ENCODE results near the gene COL26A1.

COL26A1 gene

GRCh38 chr7:101589976-101590662 is 227.4 kb downstream of the COL26A1 start:
- Histone ChIP-seq H3K27ac (ENCODE audit: low read length) (no peak overlapping the region), H3K27me3 (ENCODE audit: insufficient read depth, low read length) (no peaks in the 10 kb centered on the region), H3K4me1 (ENCODE audit: insufficient read depth, low read length) (no peaks in the 10 kb centered on the region), H3K4me3 (ENCODE audit: low read length) (no peak overlapping the region), H3K9ac (ENCODE audit: low read depth, low read length) (no peak overlapping the region), H3K36me3 (ENCODE audit: insufficient read depth, low read depth, low read length) (no peaks in the 10 kb centered on the region), H3K9me3 (ENCODE audit: insufficient read depth, low read depth, low read length) (no peaks in the 10 kb centered on the region)

GRCh38 chr7:101590663-101591435 is 228.2 kb downstream of the COL26A1 start:
- Histone ChIP-seq H3K36me3 (ENCODE audit: insufficient read depth, low read depth, low read length) (no peaks in the 10 kb centered on the region), H3K27me3 (ENCODE audit: insufficient read depth, low read length) (no peaks in the 10 kb centered on the region), H3K4me1 (ENCODE audit: insufficient read depth, low read length) (no peaks in the 10 kb centered on the region), H3K27ac (ENCODE audit: low read length) (no peak overlapping the region), H3K4me3 (ENCODE audit: low read length) (no peak overlapping the region), H3K9me3 (ENCODE audit: insufficient read depth, low read depth, low read length) (no peaks in the 10 kb centered on the region), H3K9ac (ENCODE audit: low read depth, low read length) (no peak overlapping the region)

DNA sequence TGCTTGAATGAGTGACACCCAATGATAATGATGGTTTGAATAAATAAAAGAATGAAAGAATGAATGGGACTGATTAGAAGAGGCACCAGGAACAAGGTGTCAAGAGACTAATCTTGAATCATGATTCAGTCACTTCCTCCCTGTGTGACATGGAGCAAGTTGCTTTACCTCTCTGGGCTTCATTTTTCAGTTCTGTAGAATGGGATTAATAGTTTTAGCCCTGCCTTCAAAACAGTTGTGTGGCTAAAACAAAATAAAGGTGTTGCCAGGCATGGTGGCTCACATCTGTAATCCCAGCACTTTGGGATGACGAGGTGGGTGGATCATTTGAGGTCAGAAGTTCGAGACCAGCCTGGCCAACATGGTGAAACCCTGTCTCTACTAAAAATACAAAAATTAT is 228.8 kb downstream of the COL26A1 start:
- no peak overlapping the region for H3K4me3 ChIP-seq (ENCODE audit: low read length)
- H3K9me3 ChIP-seq (ENCODE audit: insufficient read depth, low read depth, low read length) = no peaks in the 10 kb centered on the region
- no peaks in the 10 kb centered on the region for H3K36me3 ChIP-seq (ENCODE audit: insufficient read depth, low read depth, low read length)
- H3K27ac ChIP-seq (ENCODE audit: low read length) = no peak overlapping the region
- no peak overlapping the region for H3K9ac ChIP-seq (ENCODE audit: low read depth, low read length)
- no peaks in the 10 kb centered on the region for H3K4me1 ChIP-seq (ENCODE audit: insufficient read depth, low read length)
- no peaks in the 10 kb centered on the region for H3K27me3 ChIP-seq (ENCODE audit: insufficient read depth, low read length)

DNA sequence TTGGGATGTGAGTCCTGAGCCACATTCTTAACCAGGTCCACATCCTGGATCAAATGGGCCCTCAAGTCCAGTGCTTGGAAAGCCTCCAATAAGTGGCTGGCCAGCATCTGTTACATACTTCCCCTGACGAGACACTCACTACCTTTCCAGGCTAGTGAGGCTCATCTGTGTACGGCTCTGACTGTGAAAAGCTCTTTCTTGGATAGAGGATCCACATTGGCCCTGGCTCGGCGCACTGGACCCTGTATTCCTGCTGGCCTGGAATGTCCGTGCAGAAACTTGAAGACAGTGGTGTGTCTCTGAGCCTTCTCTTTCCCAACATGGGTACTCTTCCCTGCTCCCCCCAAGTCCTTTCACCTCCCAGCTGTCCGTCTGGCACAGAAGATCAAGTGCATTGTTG is 230.9 kb downstream of the COL26A1 start:
- no peaks in the 10 kb centered on the region for H3K4me1 ChIP-seq (ENCODE audit: insufficient read depth, low read length)
- no peak overlapping the region for H3K4me3 ChIP-seq (ENCODE audit: low read length)
- no peaks in the 10 kb centered on the region for H3K9me3 ChIP-seq (ENCODE audit: insufficient read depth, low read depth, low read length)
- no peak overlapping the region for H3K27ac ChIP-seq (ENCODE audit: low read length)
- no peaks in the 10 kb centered on the region for H3K27me3 ChIP-seq (ENCODE audit: insufficient read depth, low read length)
- H3K9ac ChIP-seq (ENCODE audit: low read depth, low read length) = no peak overlapping the region
- no peaks in the 10 kb centered on the region for H3K36me3 ChIP-seq (ENCODE audit: insufficient read depth, low read depth, low read length)

GRCh38 chr7:101594790-101595189 is 232.1 kb downstream of the COL26A1 start:
- H3K36me3 ChIP-seq (ENCODE audit: insufficient read depth, low read depth, low read length) = no peaks in the 10 kb centered on the region
- no peak overlapping the region for H3K4me3 ChIP-seq (ENCODE audit: low read length)
- H3K27me3 ChIP-seq (ENCODE audit: insufficient read depth, low read length) = no peaks in the 10 kb centered on the region
- no peaks in the 10 kb centered on the region for H3K4me1 ChIP-seq (ENCODE audit: insufficient read depth, low read length)
- no peaks in the 10 kb centered on the region for H3K9me3 ChIP-seq (ENCODE audit: insufficient read depth, low read depth, low read length)
- H3K27ac ChIP-seq (ENCODE audit: low read length) = no peak overlapping the region
- no peak overlapping the region for H3K9ac ChIP-seq (ENCODE audit: low read depth, low read length)

GRCh38 chr7:101595246-101595645 is 232.6 kb downstream of the COL26A1 start:
- no peak overlapping the region for H3K9ac ChIP-seq (ENCODE audit: low read depth, low read length)
- H3K9me3 ChIP-seq (ENCODE audit: insufficient read depth, low read depth, low read length) = no peaks in the 10 kb centered on the region
- H3K36me3 ChIP-seq (ENCODE audit: insufficient read depth, low read depth, low read length) = no peaks in the 10 kb centered on the region

DNA sequence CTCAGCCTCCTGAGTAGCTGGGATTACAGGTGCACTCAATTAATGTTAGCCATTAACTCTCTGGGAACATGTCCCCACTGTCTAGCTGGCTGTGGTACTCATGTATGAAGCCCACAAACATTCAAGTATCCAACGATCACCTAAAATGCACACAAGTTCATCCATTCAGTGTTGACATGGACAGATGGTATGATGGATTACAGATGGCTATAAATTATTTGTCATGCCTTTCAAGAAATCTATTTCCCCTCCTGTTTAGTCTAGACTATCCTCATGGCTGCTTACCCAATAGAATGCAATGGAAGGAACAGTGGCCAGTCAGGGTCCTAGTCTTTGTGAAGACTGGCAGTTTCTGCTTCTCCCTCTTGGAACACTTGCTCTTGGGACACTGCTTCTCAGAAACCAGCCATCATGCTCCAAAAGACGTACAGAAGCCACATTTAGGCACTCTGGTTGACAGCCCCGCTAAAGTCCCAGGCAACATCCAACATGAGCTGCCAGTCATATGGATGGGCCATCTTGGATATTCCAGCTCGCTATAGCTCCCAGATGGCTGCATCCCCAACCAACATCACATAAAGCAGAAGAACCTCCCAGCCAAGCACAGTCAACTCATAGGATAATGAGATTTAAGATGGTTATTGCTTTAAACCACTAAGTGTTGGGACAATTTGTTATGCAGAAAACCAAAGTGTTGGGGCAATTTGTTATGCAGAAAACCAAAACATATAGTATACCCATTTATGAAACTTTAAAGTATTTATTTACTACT is 233.3 kb downstream of the COL26A1 start:
- H3K36me3 ChIP-seq (ENCODE audit: insufficient read depth, low read depth, low read length) = no peaks in the 10 kb centered on the region
- no peaks in the 10 kb centered on the region for H3K27me3 ChIP-seq (ENCODE audit: insufficient read depth, low read length)
- H3K27ac ChIP-seq (ENCODE audit: low read length) = no peak overlapping the region
- no peak overlapping the region for H3K9ac ChIP-seq (ENCODE audit: low read depth, low read length)
- no peaks in the 10 kb centered on the region for H3K4me1 ChIP-seq (ENCODE audit: insufficient read depth, low read length)
- no peaks in the 10 kb centered on the region for H3K9me3 ChIP-seq (ENCODE audit: insufficient read depth, low read depth, low read length)
- H3K4me3 ChIP-seq (ENCODE audit: low read length) = no peak overlapping the region

More at GRCh38 chr7:101595246-101595645, 232.6 kb downstream of the COL26A1 start:
- Histone ChIP-seq H3K4me1 (ENCODE audit: insufficient read depth, low read length) (no peaks in the 10 kb centered on the region), H3K4me3 (ENCODE audit: low read length) (no peak overlapping the region), H3K27me3 (ENCODE audit: insufficient read depth, low read length) (no peaks in the 10 kb centered on the region), H3K27ac (ENCODE audit: low read length) (no peak overlapping the region)

DNA sequence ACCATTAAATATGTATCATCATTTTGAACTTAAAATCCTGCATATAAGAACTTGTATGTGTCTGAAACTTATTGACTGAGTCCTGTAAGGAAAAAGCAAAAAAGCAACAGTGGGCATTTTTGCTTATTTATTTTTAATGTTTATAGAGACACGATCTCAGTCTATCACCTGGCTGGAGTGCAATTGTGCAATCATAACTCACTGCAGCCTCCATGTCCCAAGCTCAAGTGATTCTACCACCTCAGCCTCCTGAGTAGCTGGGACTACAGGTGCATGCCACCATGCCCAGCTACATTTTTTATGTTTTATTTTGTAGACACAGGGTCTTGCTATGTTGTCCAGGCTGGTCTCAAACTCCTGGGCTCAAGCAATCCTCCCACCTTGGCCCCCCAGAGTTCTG is 234.2 kb downstream of the COL26A1 start:
- Histone ChIP-seq H3K4me3 (ENCODE audit: low read length) (no peak overlapping the region), H3K9me3 (ENCODE audit: insufficient read depth, low read depth, low read length) (no peaks in the 10 kb centered on the region), H3K4me1 (ENCODE audit: insufficient read depth, low read length) (no peaks in the 10 kb centered on the region), H3K36me3 (ENCODE audit: insufficient read depth, low read depth, low read length) (no peaks in the 10 kb centered on the region), H3K9ac (ENCODE audit: low read depth, low read length) (no peak overlapping the region), H3K27ac (ENCODE audit: low read length) (no peak overlapping the region), H3K27me3 (ENCODE audit: insufficient read depth, low read length) (no peaks in the 10 kb centered on the region)

DNA sequence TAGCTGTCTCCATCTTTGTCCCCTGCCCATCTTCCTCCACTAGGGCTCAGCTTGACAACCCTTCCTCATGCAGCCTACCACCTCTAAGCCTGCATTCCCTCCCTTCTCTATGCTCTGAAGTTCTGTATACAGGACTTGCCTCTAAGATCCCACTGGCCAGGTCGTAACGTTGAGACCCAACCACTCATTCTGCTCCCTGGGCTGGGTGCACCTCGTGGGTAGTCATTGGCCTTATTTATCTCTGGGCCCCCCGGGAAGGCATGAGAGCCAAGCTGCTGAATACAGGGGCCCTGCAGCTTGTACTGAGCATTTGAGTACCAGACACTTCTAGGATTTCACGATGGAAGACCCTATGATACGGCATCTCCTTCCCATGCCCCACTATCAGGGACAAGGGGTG is 235.3 kb downstream of the COL26A1 start:
- Histone ChIP-seq H3K36me3 (ENCODE audit: insufficient read depth, low read depth, low read length) (no peaks in the 10 kb centered on the region), H3K9me3 (ENCODE audit: insufficient read depth, low read depth, low read length) (no peaks in the 10 kb centered on the region), H3K4me3 (ENCODE audit: low read length) (no peak overlapping the region), H3K27me3 (ENCODE audit: insufficient read depth, low read length) (no peaks in the 10 kb centered on the region), H3K27ac (ENCODE audit: low read length) (no peak overlapping the region), H3K9ac (ENCODE audit: low read depth, low read length) (no peak overlapping the region), H3K4me1 (ENCODE audit: insufficient read depth, low read length) (no peaks in the 10 kb centered on the region)

DNA sequence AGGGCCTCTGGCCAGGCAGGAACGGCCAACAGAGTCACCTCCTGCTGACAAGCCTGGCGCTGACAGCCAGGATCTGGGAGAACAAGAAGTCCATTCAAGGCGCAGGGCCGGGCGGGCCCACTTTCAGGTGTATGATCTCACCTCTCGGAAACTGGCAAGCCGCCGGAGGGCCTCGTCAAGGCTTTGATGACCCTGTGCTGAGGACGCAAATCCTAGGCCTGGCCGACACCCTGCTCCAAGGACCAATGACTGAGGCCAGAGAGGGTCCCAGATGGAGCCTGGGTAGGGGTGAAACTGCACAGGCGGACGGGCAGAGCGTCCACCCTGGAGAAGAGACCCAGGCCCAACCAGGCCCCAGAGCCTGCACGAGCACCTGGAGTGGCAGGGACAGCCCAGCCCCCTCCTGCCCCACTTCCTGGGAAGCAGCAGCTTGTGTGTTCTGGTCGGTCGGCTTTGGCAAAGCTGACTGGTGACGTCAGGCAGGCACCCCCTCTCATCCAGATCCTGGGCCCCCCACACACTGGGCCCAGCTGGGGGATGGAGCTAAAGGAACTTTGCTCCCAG is 235.8 kb downstream of the COL26A1 start:
- no peaks in the 10 kb centered on the region for H3K9me3 ChIP-seq (ENCODE audit: insufficient read depth, low read depth, low read length)
- no peak overlapping the region for H3K9ac ChIP-seq (ENCODE audit: low read depth, low read length)
- no peaks in the 10 kb centered on the region for H3K27me3 ChIP-seq (ENCODE audit: insufficient read depth, low read length)
- H3K36me3 ChIP-seq (ENCODE audit: insufficient read depth, low read depth, low read length) = no peaks in the 10 kb centered on the region
- no peaks in the 10 kb centered on the region for H3K4me1 ChIP-seq (ENCODE audit: insufficient read depth, low read length)
- no peak overlapping the region for H3K27ac ChIP-seq (ENCODE audit: low read length)
- H3K4me3 ChIP-seq (ENCODE audit: low read length) = no peak overlapping the region

GRCh38 chr7:101598986-101599771 is 236.5 kb downstream of the COL26A1 start:
- Histone ChIP-seq H3K4me3 (ENCODE audit: low read length) (no peak overlapping the region), H3K4me1 (ENCODE audit: insufficient read depth, low read length) (no peaks in the 10 kb centered on the region), H3K36me3 (ENCODE audit: insufficient read depth, low read depth, low read length) (no peaks in the 10 kb centered on the region), H3K27ac (ENCODE audit: low read length) (no peak overlapping the region), H3K9me3 (ENCODE audit: insufficient read depth, low read depth, low read length) (no peaks in the 10 kb centered on the region), H3K27me3 (ENCODE audit: insufficient read depth, low read length) (no peaks in the 10 kb centered on the region), H3K9ac (ENCODE audit: low read depth, low read length) (no peak overlapping the region)
